ENCODE data around the gene MAMDC2. TPM values are rescaled to one million over a fixed set of nuclear protein-coding genes. Genes with fewer than 3 reads are reported as not detected.
"Not testable (repeated sequence)": the region's sequence is repeated elsewhere in the genome, so short reads cannot be mapped to it uniquely, and the experiment has no call there.

MAMDC2 gene
- total RNA-seq, 4 donors from 2014 or later, result 4.1 to 17.3 (median 9.3) TPM

GRCh38 chr9:70172532-70172931 lies 128.9 kb downstream of the MAMDC2 start:
- TF ChIP-seq POLR2A (IDR thresholded peaks at IDR 0.05), result no peak
- TF ChIP-seq POLR2AphosphoS5 (IDR thresholded peaks at IDR 0.05), result no peak
- no peak for TF ChIP-seq EP300 (IDR thresholded peaks at IDR 0.05)
- no peak for TF ChIP-seq CTCF (IDR thresholded peaks at IDR 0.05)
- 100% methylated on average over 1 of the region's 1 CpG for WGBS
- no peaks in the 10 kb centered on the region for H3K4me1 ChIP-seq
- DNase-seq (ENCODE audit: low spot score in 2 of 2), result no peak
- no peak overlapping the region for H3K27ac ChIP-seq
- H3K36me3 ChIP-seq, result peaks cover 12% of the 10 kb centered on the region
- H3K9me3 ChIP-seq, result no peaks in the 10 kb centered on the region
- H3K4me3 ChIP-seq, result no peak overlapping the region
- H3K27me3 ChIP-seq, result no peaks in the 10 kb centered on the region

- 90% methylated on average over 1 of the region's 1 CpG for WGBS
- Histone ChIP-seq H3K36me3 (no peaks in the 10 kb centered on the region), H3K27ac (no peak overlapping the region), H3K9me3 (no peaks in the 10 kb centered on the region), H3K27me3 (no peaks in the 10 kb centered on the region), H3K4me3 (no peak overlapping the region), H3K4me1 (no peaks in the 10 kb centered on the region)
- TF ChIP-seq CTCF (IDR thresholded peaks at IDR 0.05), result no peak
- TF ChIP-seq POLR2AphosphoS5 (IDR thresholded peaks at IDR 0.05), result no peak
- no peak for DNase-seq (ENCODE audit: low spot score in 2 of 2)
Measured at GRCh38 chr9:70177121-70177520, 133.5 kb downstream of the MAMDC2 start.

GRCh38 chr9:70192707-70193106 lies 149.1 kb downstream of the MAMDC2 start:
- Histone ChIP-seq H3K9me3 (no peaks in the 10 kb centered on the region), H3K27ac (no peak overlapping the region)
- WGBS, result 74% methylated on average over 2 of the region's 2 CpGs

GRCh38 chr9:70195456-70195855 lies 151.8 kb downstream of the MAMDC2 start:
- TF ChIP-seq POLR2A (IDR thresholded peaks at IDR 0.05), result no peak
- TF ChIP-seq CTCF (IDR thresholded peaks at IDR 0.05), result no peak
- no peak for TF ChIP-seq POLR2AphosphoS5 (IDR thresholded peaks at IDR 0.05)
- no peak for TF ChIP-seq EP300 (IDR thresholded peaks at IDR 0.05)
- H3K4me3 ChIP-seq, result no peak overlapping the region
- no peak for DNase-seq (ENCODE audit: low spot score in 2 of 2)
- H3K4me1 ChIP-seq, result no peaks in the 10 kb centered on the region
- no peaks in the 10 kb centered on the region for H3K9me3 ChIP-seq
- 82% methylated on average over 3 of the region's 3 CpGs for WGBS
- H3K36me3 ChIP-seq, result no peaks in the 10 kb centered on the region
- H3K27me3 ChIP-seq, result no peaks in the 10 kb centered on the region
- no peak overlapping the region for H3K27ac ChIP-seq

More at GRCh38 chr9:70192707-70193106, 149.1 kb downstream of the MAMDC2 start:
- Histone ChIP-seq H3K4me3 (no peak overlapping the region), H3K36me3 (no peaks in the 10 kb centered on the region), H3K4me1 (no peaks in the 10 kb centered on the region), H3K27me3 (no peaks in the 10 kb centered on the region)
- no peak for TF ChIP-seq POLR2A (IDR thresholded peaks at IDR 0.05)
- TF ChIP-seq POLR2AphosphoS5 (IDR thresholded peaks at IDR 0.05), result no peak
- no peak for TF ChIP-seq CTCF (IDR thresholded peaks at IDR 0.05)
- no peak for TF ChIP-seq EP300 (IDR thresholded peaks at IDR 0.05)
- DNase-seq (ENCODE audit: low spot score in 2 of 2), result no peak

- DNase-seq (ENCODE audit: low spot score in 2 of 2), result no peak
Measured at GRCh38 chr9:70197216-70198044, 153.8 kb downstream of the MAMDC2 start.

GRCh38 chr9:70204743-70205142 lies 161.1 kb downstream of the MAMDC2 start:
- peak overlapping the region; percentile 0 for H3K27ac ChIP-seq
- DNase-seq (ENCODE audit: low spot score in 2 of 2); H3K36me3 ChIP-seq; H3K27me3 ChIP-seq; H3K4me1 ChIP-seq; H3K9me3 ChIP-seq: not testable (repeated sequence)
- peak overlapping the region; percentile 20 for H3K4me3 ChIP-seq
- WGBS, result 59% methylated on average over 15 of the region's 16 CpGs

More at GRCh38 chr9:70197216-70198044, 153.8 kb downstream of the MAMDC2 start:
- no peaks in the 10 kb centered on the region for H3K4me1 ChIP-seq
- no peaks in the 10 kb centered on the region for H3K9me3 ChIP-seq
- no peaks in the 10 kb centered on the region for H3K27me3 ChIP-seq
- peak overlapping the region; percentile 5 for H3K27ac ChIP-seq
- no peaks in the 10 kb centered on the region for H3K36me3 ChIP-seq
- no peak overlapping the region for H3K4me3 ChIP-seq
- TF ChIP-seq POLR2AphosphoS5 (IDR thresholded peaks at IDR 0.05), result peak in 1 of 3 donors; percentile 54
- TF ChIP-seq EP300 (IDR thresholded peaks at IDR 0.05), result no peak
- 58% methylated on average over 9 of the region's 9 CpGs for WGBS
